ENCODE results near the gene ACKR4. TPM values are rescaled to one million over a fixed set of nuclear protein-coding genes. Genes with fewer than 3 reads are reported as not detected.

Gene ACKR4
- total and polyA plus RNA-seq, 2 donors (not counting 1 experiment from before 2014, with no cell fraction given): 0.15 to 0.21 TPM

- Mint-ChIP-seq H3K9me3 (ENCODE audit: insufficient read depth) (no peaks in the 10 kb centered on the region), H3K4me1 (no peaks in the 10 kb centered on the region), H3K4me3 (no peak overlapping the region), H3K27ac (no peak overlapping the region), H3K27me3 (no peaks in the 10 kb centered on the region)
- Histone ChIP-seq H2AFZ (ENCODE audit: insufficient read depth, low read depth, low read length, poor library complexity, severe bottlenecking) (no peak overlapping the region), H3K4me3 (ENCODE audit: control extremely low read depth in 1 of 5, extremely low read depth in 1 of 5, insufficient read depth in 1 of 5, low read depth in 2 of 5, low read length in 4 of 5) (no peak overlapping the region), H4K20me1 (ENCODE audit: control insufficient read depth, insufficient read depth, low read length, poor library complexity, severe bottlenecking) (no peaks in the 10 kb centered on the region), H3K79me2 (ENCODE audit: control insufficient read depth, insufficient read depth, low read length) (no peaks in the 10 kb centered on the region), H3K36me3 (replicated peaks in 1 of 2; ENCODE audit: control extremely low read depth in 1 of 2, control insufficient read depth in 1 of 2, extremely low read depth in 1 of 2, insufficient read depth in 2 of 2, low read length in 1 of 2) (peaks cover 0 to 3% of the 10 kb centered on the region in 2 experiments), H3K9ac (ENCODE audit: low read length) (no peak overlapping the region), H3K4me1 (ENCODE audit: control insufficient read depth in 2 of 2, insufficient read depth in 2 of 2, low read length in 2 of 2) (no peaks in the 10 kb centered on the region), H3K4me2 (replicated peaks; ENCODE audit: low read depth, low read length, poor library complexity, severe bottlenecking) (no peak overlapping the region), H3K9me3 (ENCODE audit: control extremely low read depth in 1 of 3, control insufficient read depth in 2 of 3, insufficient read depth in 1 of 3, low read length in 2 of 3) (no peaks in the 10 kb centered on the region), H3K27ac (ENCODE audit: low read length in 2 of 2) (no peak overlapping the region), H3K27me3 (replicated peaks in 1 of 4; ENCODE audit: control extremely low read depth in 1 of 4, control insufficient read depth in 3 of 4, insufficient read depth in 4 of 4, low read length in 3 of 4) (no peaks in the 10 kb centered on the region)
- TF ChIP-seq, protein P1, sequence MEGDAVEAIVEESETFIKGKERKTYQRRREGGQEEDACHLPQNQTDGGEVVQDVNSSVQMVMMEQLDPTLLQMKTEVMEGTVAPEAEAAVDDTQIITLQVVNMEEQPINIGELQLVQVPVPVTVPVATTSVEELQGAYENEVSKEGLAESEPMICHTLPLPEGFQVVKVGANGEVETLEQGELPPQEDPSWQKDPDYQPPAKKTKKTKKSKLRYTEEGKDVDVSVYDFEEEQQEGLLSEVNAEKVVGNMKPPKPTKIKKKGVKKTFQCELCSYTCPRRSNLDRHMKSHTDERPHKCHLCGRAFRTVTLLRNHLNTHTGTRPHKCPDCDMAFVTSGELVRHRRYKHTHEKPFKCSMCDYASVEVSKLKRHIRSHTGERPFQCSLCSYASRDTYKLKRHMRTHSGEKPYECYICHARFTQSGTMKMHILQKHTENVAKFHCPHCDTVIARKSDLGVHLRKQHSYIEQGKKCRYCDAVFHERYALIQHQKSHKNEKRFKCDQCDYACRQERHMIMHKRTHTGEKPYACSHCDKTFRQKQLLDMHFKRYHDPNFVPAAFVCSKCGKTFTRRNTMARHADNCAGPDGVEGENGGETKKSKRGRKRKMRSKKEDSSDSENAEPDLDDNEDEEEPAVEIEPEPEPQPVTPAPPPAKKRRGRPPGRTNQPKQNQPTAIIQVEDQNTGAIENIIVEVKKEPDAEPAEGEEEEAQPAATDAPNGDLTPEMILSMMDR (IDR thresholded peaks at IDR 0.05): no peak
- TF ChIP-seq EZH2 (IDR thresholded peaks at IDR 0.05; ENCODE audit: borderline replicate concordance, insufficient read depth, low read depth, low read length, poor library complexity, severe bottlenecking): no peak
- WGBS (ENCODE audit: insufficient coverage): no CpG with 5 or more reads among the region's 1 CpG
- DNase-seq (no peak), ATAC-seq (ENCODE audit: low read depth) (no peak)
- ChIA-PET POLR2A (no interaction called here), CTCF (no interaction called here)
- intact Hi-C loops (cut with micrococcal nuclease): no loop called here
Measured at GRCh38 chr3:132569580-132569979, 27.5 kb upstream of the ACKR4 start.

DNA sequence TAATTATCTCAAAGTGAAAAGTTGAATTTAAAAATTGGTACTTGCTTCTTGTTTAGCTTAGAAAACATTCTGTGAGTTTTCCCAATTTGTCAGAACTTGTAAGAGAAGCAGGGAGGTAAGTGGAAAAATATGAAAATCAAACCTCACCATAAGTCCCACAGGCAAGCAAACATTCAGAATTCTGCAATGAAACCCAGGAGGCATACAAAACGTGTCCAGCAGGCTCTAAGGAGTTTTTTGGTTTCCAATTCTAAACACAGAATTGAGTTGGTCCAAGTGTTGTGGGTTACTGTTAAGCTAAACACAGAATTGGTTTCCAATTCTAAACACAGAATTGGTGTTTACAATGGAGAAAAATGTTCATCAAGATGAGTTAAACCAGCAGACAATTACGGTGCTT, 27.1 kb upstream of the ACKR4 start:
- no peak overlapping the region for H3K4me2 ChIP-seq (replicated peaks; ENCODE audit: low read depth, low read length, poor library complexity, severe bottlenecking)
- Mint-ChIP-seq H3K9me3 (ENCODE audit: insufficient read depth) (no peaks in the 10 kb centered on the region), H3K4me1 (no peaks in the 10 kb centered on the region), H3K27ac (no peak overlapping the region), H3K4me3 (no peak overlapping the region), H3K27me3 (no peaks in the 10 kb centered on the region)
- ATAC-seq (ENCODE audit: low read depth) (no peak), DNase-seq (no peak)
- no peaks in the 10 kb centered on the region for H3K9me3 ChIP-seq (ENCODE audit: control extremely low read depth in 1 of 3, control insufficient read depth in 2 of 3, insufficient read depth in 1 of 3, low read length in 2 of 3)
- no peak overlapping the region for H3K9ac ChIP-seq (ENCODE audit: low read length)
- no peak overlapping the region for H3K27ac ChIP-seq (ENCODE audit: low read length in 2 of 2)
- no peaks in the 10 kb centered on the region for H3K27me3 ChIP-seq (replicated peaks in 1 of 4; ENCODE audit: control extremely low read depth in 1 of 4, control insufficient read depth in 3 of 4, insufficient read depth in 4 of 4, low read length in 3 of 4)
- no peaks in the 10 kb centered on the region for H4K20me1 ChIP-seq (ENCODE audit: control insufficient read depth, insufficient read depth, low read length, poor library complexity, severe bottlenecking)
- H3K36me3 ChIP-seq (replicated peaks in 1 of 2; ENCODE audit: control extremely low read depth in 1 of 2, control insufficient read depth in 1 of 2, extremely low read depth in 1 of 2, insufficient read depth in 2 of 2, low read length in 1 of 2): peaks cover 0 to 3% of the 10 kb centered on the region in 2 experiments
- H3K4me1 ChIP-seq (ENCODE audit: control insufficient read depth in 2 of 2, insufficient read depth in 2 of 2, low read length in 2 of 2): no peaks in the 10 kb centered on the region
- CTCF ChIA-PET: no interaction called here
- H3K4me3 ChIP-seq (ENCODE audit: control extremely low read depth in 1 of 5, extremely low read depth in 1 of 5, insufficient read depth in 1 of 5, low read depth in 2 of 5, low read length in 4 of 5): no peak overlapping the region
- H2AFZ ChIP-seq (ENCODE audit: insufficient read depth, low read depth, low read length, poor library complexity, severe bottlenecking): no peak overlapping the region
- TF ChIP-seq, protein P1 (IDR thresholded peaks at IDR 0.05): no peak
- no peak for TF ChIP-seq EZH2 (IDR thresholded peaks at IDR 0.05; ENCODE audit: borderline replicate concordance, insufficient read depth, low read depth, low read length, poor library complexity, severe bottlenecking)
- POLR2A ChIA-PET: no interaction called here
- intact Hi-C loops (cut with micrococcal nuclease): no loop called here
- no CpG with 5 or more reads among the region's 2 CpGs for WGBS (ENCODE audit: insufficient coverage)
- H3K79me2 ChIP-seq (ENCODE audit: control insufficient read depth, insufficient read depth, low read length): no peaks in the 10 kb centered on the region

All from B cell (primary cell).